ENCODE results near the gene INPP1.

INPP1 gene

DNA sequence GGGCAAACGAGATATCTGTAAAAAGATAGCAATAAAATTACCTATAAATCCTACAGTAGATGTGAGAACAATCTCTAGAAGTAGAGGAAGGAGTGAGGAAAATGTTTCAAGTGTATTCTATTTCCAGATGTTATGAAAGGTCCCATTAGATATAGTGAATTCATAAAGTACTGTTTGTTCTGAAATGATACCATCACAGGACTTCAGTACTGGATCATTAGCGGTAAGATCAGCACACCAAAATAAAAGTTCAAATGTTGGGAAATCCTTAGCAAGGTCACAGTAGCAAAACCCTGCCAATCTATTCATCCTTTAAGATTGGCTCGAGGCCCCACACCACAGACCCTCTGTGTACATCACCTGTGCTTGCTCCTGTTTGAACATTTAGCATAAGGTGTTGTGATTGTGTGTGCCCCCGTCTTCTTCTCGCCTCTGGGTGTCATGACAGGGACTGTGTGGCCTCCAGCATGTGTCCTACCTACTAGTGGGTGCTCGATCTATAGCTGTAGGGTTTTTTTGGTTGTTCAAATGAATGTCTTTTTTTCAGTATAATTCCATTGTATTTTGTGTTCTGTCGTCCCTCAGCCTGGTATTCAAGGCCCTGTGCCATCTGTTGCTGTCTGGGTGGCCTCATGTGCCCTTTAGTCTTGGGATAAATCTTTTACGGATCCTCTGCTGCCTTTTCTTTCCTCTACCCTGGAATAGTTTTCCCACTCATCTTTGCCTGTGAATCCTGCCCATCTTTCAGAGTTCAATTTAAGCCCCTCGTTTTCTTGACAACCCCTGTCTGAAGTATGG, 73.9 kb downstream of the INPP1 start:
- in situ Hi-C loops (cut with HindIII; ENCODE audit: low sequenced_read_pairs), result no loop called here
- no peak overlapping the region for H3K4me3 ChIP-seq (ENCODE audit: low read depth, low read length)
- no peak for DNase-seq (ENCODE audit: low read depth)
- TF ChIP-seq, protein P1, sequence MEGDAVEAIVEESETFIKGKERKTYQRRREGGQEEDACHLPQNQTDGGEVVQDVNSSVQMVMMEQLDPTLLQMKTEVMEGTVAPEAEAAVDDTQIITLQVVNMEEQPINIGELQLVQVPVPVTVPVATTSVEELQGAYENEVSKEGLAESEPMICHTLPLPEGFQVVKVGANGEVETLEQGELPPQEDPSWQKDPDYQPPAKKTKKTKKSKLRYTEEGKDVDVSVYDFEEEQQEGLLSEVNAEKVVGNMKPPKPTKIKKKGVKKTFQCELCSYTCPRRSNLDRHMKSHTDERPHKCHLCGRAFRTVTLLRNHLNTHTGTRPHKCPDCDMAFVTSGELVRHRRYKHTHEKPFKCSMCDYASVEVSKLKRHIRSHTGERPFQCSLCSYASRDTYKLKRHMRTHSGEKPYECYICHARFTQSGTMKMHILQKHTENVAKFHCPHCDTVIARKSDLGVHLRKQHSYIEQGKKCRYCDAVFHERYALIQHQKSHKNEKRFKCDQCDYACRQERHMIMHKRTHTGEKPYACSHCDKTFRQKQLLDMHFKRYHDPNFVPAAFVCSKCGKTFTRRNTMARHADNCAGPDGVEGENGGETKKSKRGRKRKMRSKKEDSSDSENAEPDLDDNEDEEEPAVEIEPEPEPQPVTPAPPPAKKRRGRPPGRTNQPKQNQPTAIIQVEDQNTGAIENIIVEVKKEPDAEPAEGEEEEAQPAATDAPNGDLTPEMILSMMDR (IDR thresholded peaks at IDR 0.05; ENCODE audit: low read depth, low read length, missing control alignments), result no peak

DNA sequence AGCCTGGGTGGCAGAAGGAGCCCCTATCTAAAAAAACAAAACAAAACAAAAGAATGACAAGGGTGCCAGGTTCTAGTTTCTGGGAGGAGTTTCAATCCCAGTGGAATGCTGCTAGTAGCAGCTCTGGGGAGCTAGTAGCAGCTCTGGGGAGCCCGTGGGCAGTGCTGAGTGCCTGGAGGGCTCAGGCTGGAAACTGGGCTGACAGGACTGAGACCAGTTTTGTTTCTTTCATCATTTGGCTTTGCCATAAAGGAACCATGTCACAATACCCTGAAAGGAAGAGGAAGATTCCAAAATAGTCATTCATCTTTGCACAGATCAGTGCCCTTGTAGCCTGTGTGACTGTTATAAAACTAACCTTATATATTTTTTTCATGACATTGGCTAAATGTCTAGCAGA, 75.3 kb downstream of the INPP1 start:
- TF ChIP-seq, protein P1 (IDR thresholded peaks at IDR 0.05; ENCODE audit: low read depth, low read length, missing control alignments), result no peak
- in situ Hi-C loops (cut with HindIII; ENCODE audit: low sequenced_read_pairs), result no loop called here
- DNase-seq (ENCODE audit: low read depth), result no peak
- no peak overlapping the region for H3K4me3 ChIP-seq (ENCODE audit: low read depth, low read length)

DNA sequence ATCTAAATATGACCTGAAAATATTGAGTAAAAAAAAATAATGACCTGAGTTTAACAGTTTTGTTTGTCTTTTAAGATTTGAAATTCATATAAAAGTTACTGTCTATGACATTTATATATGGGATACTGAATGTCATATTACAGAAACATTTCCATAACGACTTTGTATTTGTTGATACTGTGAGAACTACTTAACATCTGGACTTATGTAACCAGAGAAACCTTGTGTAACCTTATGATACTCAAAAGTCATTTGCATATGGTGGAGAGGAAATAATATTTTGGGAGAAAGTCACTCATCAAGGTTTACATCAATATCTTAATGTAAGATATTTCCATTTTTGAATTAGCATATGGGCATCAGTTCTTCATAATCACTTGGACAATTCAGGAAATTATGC, 77.4 kb downstream of the INPP1 start:
- in situ Hi-C loops (cut with HindIII; ENCODE audit: low sequenced_read_pairs), result no loop called here
- no peak for DNase-seq (ENCODE audit: low read depth)
- H3K4me3 ChIP-seq (ENCODE audit: low read depth, low read length), result no peak overlapping the region
- TF ChIP-seq, protein P1 (IDR thresholded peaks at IDR 0.05; ENCODE audit: low read depth, low read length, missing control alignments), result no peak
